Kasumi-1 (cell line): ENCODE data around the gene SPOCK3.
"Not testable (repeated sequence)": the region's sequence is repeated elsewhere in the genome, so short reads cannot be mapped to it uniquely, and the experiment has no call there.

ENCODE experiments used
- DNase-seq, 2 experiments: peaks; one replicate each; lab custom pipeline; 2025; lab: John Stamatoyannopoulos, UW

SPOCK3 gene

GRCh38 chr4:167234316-167234881, at the start of gene SPOCK3:
TSS of gene SPOCK3 (minus strand) at chr4:167234494.
- DNase-seq = peak; percentile 35 to 47

- no peak for DNase-seq
Observed at GRCh38 chr4:167282171-167282864, 48.0 kb upstream of the SPOCK3 start.

GRCh38 chr4:167281545-167281944, 47.3 kb upstream of the SPOCK3 start:
- DNase-seq = not testable (repeated sequence)

GRCh38 chr4:167274351-167274750, 40.1 kb upstream of the SPOCK3 start:
- peak in 1 of 2 experiments; percentile 28 for DNase-seq

- DNase-seq = no peak
Observed at GRCh38 chr4:167265231-167265630, 30.9 kb upstream of the SPOCK3 start.

GRCh38 chr4:167248271-167248670, 14.0 kb upstream of the SPOCK3 start:
- no peak for DNase-seq

GRCh38 chr4:167239627-167240026, 5.3 kb upstream of the SPOCK3 start:
- DNase-seq = no peak

- no peak for DNase-seq
Observed at GRCh38 chr4:167238226-167238625, 3.9 kb upstream of the SPOCK3 start.

- peak; percentile 28 to 30 for DNase-seq
Observed at GRCh38 chr4:167233685-167234315, 494 bp downstream of the SPOCK3 start.

- no peak for DNase-seq
Observed at GRCh38 chr4:167232805-167233684, 1.2 kb downstream of the SPOCK3 start.

GRCh38 chr4:167230744-167231143, 3.5 kb downstream of the SPOCK3 start:
- DNase-seq = no peak

GRCh38 chr4:167222099-167222498, 12.2 kb downstream of the SPOCK3 start:
- peak; percentile 36 to 39 for DNase-seq

GRCh38 chr4:167221084-167221483, 13.2 kb downstream of the SPOCK3 start:
- no peak for DNase-seq

- no peak for DNase-seq
Observed at GRCh38 chr4:167218022-167218608, 16.2 kb downstream of the SPOCK3 start.

GRCh38 chr4:167216783-167217182, 17.5 kb downstream of the SPOCK3 start:
- DNase-seq = no peak

- no peak for DNase-seq
Observed at GRCh38 chr4:167210166-167210565, 24.1 kb downstream of the SPOCK3 start.

- DNase-seq = no peak
Observed at GRCh38 chr4:167196344-167197012, 37.8 kb downstream of the SPOCK3 start.

GRCh38 chr4:167190379-167190778, 43.9 kb downstream of the SPOCK3 start:
- no peak for DNase-seq

- no peak for DNase-seq
Observed at GRCh38 chr4:167185465-167185864, 48.8 kb downstream of the SPOCK3 start.

- DNase-seq = no peak
Observed at GRCh38 chr4:167183036-167183435, 51.3 kb downstream of the SPOCK3 start.

GRCh38 chr4:167177925-167178324, 56.4 kb downstream of the SPOCK3 start:
- DNase-seq = no peak
